ENCODE results near the gene PHOSPHO1. TPM values are rescaled to one million over a fixed set of nuclear protein-coding genes. Genes with fewer than 3 reads are reported as not detected.

PHOSPHO1 gene
- total RNA-seq, 4 donors from 2014 or later = 1.0 to 3.7 (median 2.1) TPM; not detected in 1

DNA sequence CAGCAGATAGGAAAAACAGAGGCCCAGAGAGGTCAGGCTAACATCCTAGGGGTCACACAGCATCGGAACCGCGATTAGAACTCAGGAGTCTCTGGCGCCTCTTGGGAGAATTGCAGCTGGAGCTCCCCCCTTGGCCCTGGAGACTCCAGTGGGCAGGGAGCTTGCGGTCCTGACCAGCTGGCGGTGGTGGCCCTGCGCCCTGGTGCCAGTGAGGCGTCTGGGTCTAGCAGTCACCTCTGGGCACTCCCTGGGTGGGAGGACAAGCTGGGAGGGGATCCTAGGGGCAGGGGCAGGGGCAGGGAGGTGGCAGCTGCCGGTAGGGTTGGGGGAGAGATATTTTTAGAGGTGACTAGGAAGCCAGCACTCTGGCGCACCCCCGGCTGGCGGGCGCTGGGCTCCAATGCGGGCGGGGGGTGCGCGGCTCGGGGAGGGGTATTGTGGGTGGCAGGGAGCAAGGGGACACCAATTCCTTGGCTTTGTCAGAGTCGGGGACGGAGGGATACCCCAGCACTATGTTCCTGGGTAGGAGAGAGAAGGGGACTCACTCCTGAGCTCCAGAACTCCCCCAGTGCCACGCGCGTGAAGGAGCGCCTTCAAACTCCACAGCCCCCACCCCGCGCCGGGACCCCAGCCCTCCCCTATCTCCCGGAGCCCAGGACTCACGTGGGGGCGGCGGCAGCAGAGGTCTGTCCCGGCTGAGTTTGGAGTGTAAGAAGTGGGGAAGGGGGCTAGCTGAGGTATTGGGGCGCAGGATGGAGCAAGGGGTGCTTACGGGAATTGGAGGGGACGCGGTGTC lies 584 bp downstream of the PHOSPHO1 start:
- Histone ChIP-seq H3K36me3 (no peaks in the 10 kb centered on the region), H3K4me3 (peak overlapping the region; percentile 68 to 93 (median 78)), H3K9me3 (no peaks in the 10 kb centered on the region), H3K27ac (peak overlapping the region; percentile 23 to 71 (median 50)), H3K27me3 (peaks cover 0 to 1% (median 0%) of the 10 kb centered on the region in 3 donors), H3K4me1 (peaks cover 0 to 21% of the 10 kb centered on the region in 2 donors)
- in situ Hi-C loops (cut with MboI; ENCODE audit: low sequenced_read_pairs in 4 of 4) = loop anchor here in 1 of 4 donors (5.0 kb wide), 1 partner anchor 48 kb away; no protein-coding TSS in a partner anchor
- peak in 1 of 2 donors; percentile 14 for ATAC-seq
- intact Hi-C loops (cut with DNase I; ENCODE audit: low total_unique reads) = loop anchor here (2.0 kb wide), 1 partner anchor 37 kb away; no protein-coding TSS in a partner anchor
- no peak for DNase-seq
- no peak for TF ChIP-seq POLR2A (IDR thresholded peaks at IDR 0.05)
- TF ChIP-seq, protein P1, sequence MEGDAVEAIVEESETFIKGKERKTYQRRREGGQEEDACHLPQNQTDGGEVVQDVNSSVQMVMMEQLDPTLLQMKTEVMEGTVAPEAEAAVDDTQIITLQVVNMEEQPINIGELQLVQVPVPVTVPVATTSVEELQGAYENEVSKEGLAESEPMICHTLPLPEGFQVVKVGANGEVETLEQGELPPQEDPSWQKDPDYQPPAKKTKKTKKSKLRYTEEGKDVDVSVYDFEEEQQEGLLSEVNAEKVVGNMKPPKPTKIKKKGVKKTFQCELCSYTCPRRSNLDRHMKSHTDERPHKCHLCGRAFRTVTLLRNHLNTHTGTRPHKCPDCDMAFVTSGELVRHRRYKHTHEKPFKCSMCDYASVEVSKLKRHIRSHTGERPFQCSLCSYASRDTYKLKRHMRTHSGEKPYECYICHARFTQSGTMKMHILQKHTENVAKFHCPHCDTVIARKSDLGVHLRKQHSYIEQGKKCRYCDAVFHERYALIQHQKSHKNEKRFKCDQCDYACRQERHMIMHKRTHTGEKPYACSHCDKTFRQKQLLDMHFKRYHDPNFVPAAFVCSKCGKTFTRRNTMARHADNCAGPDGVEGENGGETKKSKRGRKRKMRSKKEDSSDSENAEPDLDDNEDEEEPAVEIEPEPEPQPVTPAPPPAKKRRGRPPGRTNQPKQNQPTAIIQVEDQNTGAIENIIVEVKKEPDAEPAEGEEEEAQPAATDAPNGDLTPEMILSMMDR (IDR thresholded peaks at IDR 0.05 in 4 of 5, conservative IDR thresholded peaks at IDR 0.05 in 1 of 5) = no peak

DNA sequence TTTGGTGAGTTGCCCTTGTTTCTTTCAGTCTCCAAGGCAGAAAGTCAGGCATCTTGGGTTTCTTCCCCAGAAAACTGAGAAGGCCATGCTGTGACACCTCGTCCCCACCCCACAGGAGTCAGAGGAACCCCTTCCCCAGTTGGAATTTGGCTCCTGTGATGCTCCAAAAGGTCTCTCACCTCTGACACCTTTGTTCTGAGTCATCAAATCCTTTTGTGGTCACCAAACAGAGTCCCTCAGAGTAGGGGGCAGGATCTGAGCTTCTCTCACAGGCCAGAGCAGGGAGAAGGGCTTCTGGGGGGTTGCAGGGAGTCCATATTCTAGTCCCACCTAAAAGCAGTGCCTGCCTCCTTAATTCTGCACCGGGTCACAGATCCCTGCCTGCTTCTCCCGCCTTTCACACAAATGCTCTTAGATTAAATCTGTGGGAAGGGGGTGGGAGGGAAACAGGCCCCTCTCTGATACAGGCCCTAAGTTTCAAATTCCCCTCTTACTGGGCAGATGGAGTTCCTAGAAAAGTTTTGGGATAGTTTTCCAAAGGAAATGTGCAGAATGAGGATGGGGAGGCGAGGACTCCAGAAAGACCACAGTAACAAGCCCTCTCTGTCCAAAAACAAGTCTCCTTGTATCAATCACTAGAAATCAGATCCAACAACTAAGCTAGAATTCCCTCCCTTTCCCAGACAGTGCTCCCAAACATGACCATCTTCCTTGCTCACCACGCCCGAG lies 1.3 kb downstream of the PHOSPHO1 start:
- no peak for ATAC-seq
- Histone ChIP-seq H3K9me3 (no peaks in the 10 kb centered on the region), H3K36me3 (no peaks in the 10 kb centered on the region), H3K4me3 (peak overlapping the region in 2 of 4 donors; percentile 74 to 93), H3K27me3 (peaks cover 6 to 9% (median 7%) of the 10 kb centered on the region in 3 donors), H3K4me1 (peaks cover 0 to 24% of the 10 kb centered on the region in 2 donors), H3K27ac (peak overlapping the region in 1 of 4 donors; percentile 71)
- intact Hi-C loops (cut with DNase I; ENCODE audit: low total_unique reads) (no loop called here), in situ Hi-C loops (cut with MboI; ENCODE audit: low sequenced_read_pairs in 4 of 4) (loop anchor here in 1 of 4 donors (5.0 kb wide), 1 partner anchor 47 kb away; no protein-coding TSS in a partner anchor)
- DNase-seq = no peak
- no peak for TF ChIP-seq POLR2A (IDR thresholded peaks at IDR 0.05)

DNA sequence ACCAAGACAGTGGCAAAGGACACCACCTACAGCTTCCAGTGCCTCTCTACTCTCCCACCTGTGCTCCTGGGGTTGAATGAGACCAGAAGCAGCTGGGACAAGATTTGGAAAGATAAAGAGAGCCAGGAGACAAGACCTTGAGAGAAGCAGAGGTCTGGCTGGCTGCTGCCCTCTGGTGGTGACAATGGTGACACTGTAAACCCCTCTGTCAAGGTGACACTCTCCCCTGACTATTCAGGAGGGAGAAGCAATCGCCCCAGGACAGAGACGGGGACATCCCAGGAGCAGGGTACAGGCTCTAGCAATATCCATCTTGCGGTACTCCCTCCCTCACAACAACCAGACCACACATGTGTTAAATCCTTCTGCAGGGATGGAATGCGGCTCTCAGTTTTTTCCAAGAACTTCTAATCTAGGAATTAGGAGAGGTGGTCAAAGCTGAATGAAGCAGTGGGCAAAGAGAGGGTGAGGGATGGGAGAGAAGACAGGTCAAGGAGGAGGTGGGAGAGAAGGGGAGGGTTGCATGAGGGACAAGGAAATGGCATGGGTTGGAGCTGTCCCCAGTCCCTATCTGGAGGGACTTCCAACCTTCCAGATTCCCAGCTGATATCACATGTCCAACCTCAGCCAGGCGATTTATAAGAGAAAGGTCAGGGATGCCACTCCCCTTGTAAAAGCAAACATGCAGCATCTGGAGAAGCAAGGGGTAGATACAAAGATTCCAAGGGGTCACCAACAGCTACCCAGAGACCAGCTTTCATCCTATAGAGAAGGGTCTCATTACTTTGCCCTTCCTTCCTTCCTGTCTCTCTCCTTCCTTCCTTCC lies 2.9 kb downstream of the PHOSPHO1 start:
- in situ Hi-C loops (cut with MboI; ENCODE audit: low sequenced_read_pairs in 4 of 4) (loop anchor here in 1 of 4 donors (5.0 kb wide), 1 partner anchor 45 kb away; no protein-coding TSS in a partner anchor), intact Hi-C loops (cut with DNase I; ENCODE audit: low total_unique reads) (loop anchor here (1.0 kb wide), 1 partner anchor 47 kb away; no protein-coding TSS in a partner anchor)
- H3K9me3 ChIP-seq = no peaks in the 10 kb centered on the region
- ATAC-seq = peak; percentile 68 to 69
- peaks cover 14 to 19% (median 19%) of the 10 kb centered on the region in 3 donors for H3K27me3 ChIP-seq
- peaks cover 3 to 24% of the 10 kb centered on the region in 2 donors for H3K4me1 ChIP-seq
- peak; percentile 36 to 64 for DNase-seq
- TF ChIP-seq, protein P1 (IDR thresholded peaks at IDR 0.05 in 4 of 5, conservative IDR thresholded peaks at IDR 0.05 in 1 of 5) = peak; percentile 65 to 87 (median 84)
- TF ChIP-seq POLR2A (IDR thresholded peaks at IDR 0.05) = no peak
- no peak overlapping the region for H3K27ac ChIP-seq
- no peak overlapping the region for H3K4me3 ChIP-seq
- no peaks in the 10 kb centered on the region for H3K36me3 ChIP-seq

DNA sequence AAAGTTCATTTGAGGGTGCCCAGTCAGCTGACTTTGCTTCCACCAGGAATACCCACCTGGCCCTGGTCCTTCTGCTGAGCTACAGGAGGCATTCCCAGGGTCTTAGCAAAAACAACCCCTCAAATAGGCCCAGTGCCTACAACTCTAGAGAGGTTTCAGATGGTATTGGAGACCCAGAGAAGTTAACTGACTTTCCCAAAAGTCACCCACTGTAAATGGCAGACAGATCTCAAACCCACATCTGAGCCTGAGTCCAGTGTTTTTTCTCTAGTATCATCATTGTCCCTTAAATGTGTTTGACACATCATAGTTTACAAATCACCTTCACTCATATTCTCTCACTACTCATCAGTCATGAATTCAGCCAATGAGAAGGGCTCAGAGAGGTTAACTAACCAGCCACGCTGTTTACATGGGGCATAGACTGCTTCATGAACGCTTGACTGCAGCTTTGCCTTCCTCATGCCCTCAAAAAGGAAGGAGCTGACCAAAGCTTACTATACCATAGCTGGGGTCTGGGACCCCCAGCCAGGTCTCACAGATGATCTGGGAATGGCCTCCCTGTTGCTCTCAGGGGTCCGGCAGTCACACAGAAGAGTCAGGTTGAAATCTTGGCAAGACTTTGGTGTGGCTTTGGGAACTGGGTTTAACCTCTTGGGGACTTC lies 3.7 kb downstream of the PHOSPHO1 start:
- H3K4me1 ChIP-seq = peaks cover 3 to 24% of the 10 kb centered on the region in 2 donors
- peaks cover 14 to 19% (median 19%) of the 10 kb centered on the region in 3 donors for H3K27me3 ChIP-seq
- no peaks in the 10 kb centered on the region for H3K9me3 ChIP-seq
- TF ChIP-seq POLR2A (IDR thresholded peaks at IDR 0.05) = no peak
- TF ChIP-seq, protein P1 (IDR thresholded peaks at IDR 0.05 in 4 of 5, conservative IDR thresholded peaks at IDR 0.05 in 1 of 5) = no peak
- intact Hi-C loops (cut with DNase I; ENCODE audit: low total_unique reads) (loop anchor here (1.0 kb wide), 1 partner anchor 47 kb away; no protein-coding TSS in a partner anchor), in situ Hi-C loops (cut with MboI; ENCODE audit: low sequenced_read_pairs in 4 of 4) (loop anchor here in 1 of 4 donors (5.0 kb wide), 1 partner anchor 45 kb away; no protein-coding TSS in a partner anchor)
- H3K36me3 ChIP-seq = no peaks in the 10 kb centered on the region
- no peak overlapping the region for H3K4me3 ChIP-seq
- H3K27ac ChIP-seq = no peak overlapping the region
- DNase-seq (no peak), ATAC-seq (no peak)

All from gastrocnemius medialis (tissue), 4 donors.